HEK293 (cell line): Measurements from ENCODE around the gene ZFHX3.

ENCODE experiments used
- CTCF ChIA-PET: fragments of 350-600 bp; formaldehyde crosslinking; extraction: SDS; loops from one replicate; lab custom pipeline; 2021; ENCODE audit warnings: antibody characterized with exemption; lab: Yijun Ruan, JAX
- POLR2A ChIA-PET: fragments of 300-600 bp; formaldehyde crosslinking; extraction: SDS; loops from one replicate; lab custom pipeline; 2020; ENCODE audit warnings: antibody characterized with exemption, inconsistent platforms; lab: Yijun Ruan, JAX
- H3K27ac ChIP-seq: fragments of 200-500 bp; sonication (Bioruptor generic); 2 replicates; pipeline ENCODE4 v1.5.1; 2014; ENCODE audit warnings: low read depth, low read length, control low read depth, inconsistent platforms; ENCODE audit errors: extremely low read depth
- H3K36me3 ChIP-seq, 2 experiments: fragments of 200-500 bp in 1 of 2; sonication (Bioruptor generic) in 1 of 2; 1 replicate in 1 of 2; 2 replicates in 1 of 2; pipeline ENCODE4 v1.5.1; 2014 to 2017; ENCODE audit warnings: inconsistent platforms in 2 of 2, low read length in 2 of 2; ENCODE audit not compliant: control insufficient read depth in 2 of 2, insufficient read depth in 1 of 2
- H3K4me1 ChIP-seq: fragments of 200-500 bp; sonication (Bioruptor generic); 2 replicates; pipeline ENCODE4 v1.5.1; 2014; ENCODE audit warnings: mild to moderate bottlenecking, low read length, inconsistent platforms; ENCODE audit not compliant: control insufficient read depth, insufficient read depth
- H3K4me3 ChIP-seq: 2 replicates; pipeline ENCODE4 v1.5.1; 2011; ENCODE audit warnings: low read depth, mild to moderate bottlenecking, control low read depth, low read length, moderate library complexity
- H3K9me3 ChIP-seq: fragments of 200-500 bp; sonication (Bioruptor generic); 2 replicates; pipeline ENCODE4 v1.5.1; 2014; ENCODE audit warnings: low read depth, low read length, inconsistent platforms; ENCODE audit not compliant: control insufficient read depth, insufficient read depth
- ATF2 ChIP-seq: fragments of 450-650 bp; formaldehyde crosslinking; IDR thresholded peaks from 2 replicates; pipeline ENCODE4 v1.5.1; 2016; ENCODE audit warnings: missing biosample characterization, missing genetic modification characterization, low read depth
- KLF8 ChIP-seq: fragments of 450-650 bp; formaldehyde crosslinking; IDR thresholded peaks from 2 replicates; pipeline ENCODE4 v1.5.1; 2016; ENCODE audit warnings: missing biosample characterization, missing genetic modification characterization
- SCRT1 ChIP-seq: fragments of 450-650 bp; formaldehyde crosslinking; IDR thresholded peaks from 2 replicates; pipeline ENCODE4 v1.5.1; 2016; ENCODE audit warnings: missing biosample characterization, missing genetic modification characterization, borderline replicate concordance
- ZBTB26 ChIP-seq: fragments of 450-650 bp; formaldehyde crosslinking; optimal IDR thresholded peaks from 2 replicates; pipeline ENCODE3; 2016; ENCODE audit warnings: missing biosample characterization, mild to moderate bottlenecking, missing genetic modification characterization
- ZNF140 ChIP-seq: fragments of 450-650 bp; formaldehyde crosslinking; IDR thresholded peaks from 2 replicates; pipeline ENCODE4 v1.5.1; 2016; ENCODE audit warnings: missing biosample characterization, missing genetic modification characterization
- ZNF157 ChIP-seq: fragments of 450-650 bp; formaldehyde crosslinking; IDR thresholded peaks from 2 replicates; pipeline ENCODE4 v1.5.1; 2016; ENCODE audit warnings: missing biosample characterization, missing genetic modification characterization
- ZNF214 ChIP-seq: fragments of 450-650 bp; formaldehyde crosslinking; IDR thresholded peaks from 2 replicates; pipeline ENCODE4 v1.5.1; 2017; ENCODE audit warnings: missing biosample characterization, mild to moderate bottlenecking, missing genetic modification characterization, borderline replicate concordance
- ZNF274 ChIP-seq, 2 experiments: fragments of 200-500 bp in 1 of 2; fragments of 450-650 bp in 1 of 2; sonication (Bioruptor generic) in 1 of 2; formaldehyde crosslinking in 1 of 2; IDR thresholded peaks; 2 replicates each; pipeline versions ENCODE4 v1.5.1 to v1.6.1; 2014 to 2016; ENCODE audit warnings: borderline replicate concordance in 1 of 2, inconsistent platforms in 1 of 2, low read length in 1 of 2, missing biosample characterization in 1 of 2, missing genetic modification characterization in 1 of 2
- ZNF37A ChIP-seq: fragments of 450-650 bp; IDR thresholded peaks from 2 replicates; pipeline ENCODE4 v1.5.1; 2018; ENCODE audit warnings: missing biosample characterization, missing genetic modification characterization
- ZNF423 ChIP-seq: fragments of 450-650 bp; formaldehyde crosslinking; IDR thresholded peaks from 2 replicates; pipeline ENCODE4 v1.5.1; 2016; ENCODE audit warnings: missing biosample characterization, missing genetic modification characterization
- ZNF530 ChIP-seq: fragments of 450-650 bp; formaldehyde crosslinking; IDR thresholded peaks from 2 replicates; pipeline ENCODE4 v1.5.1; 2016; ENCODE audit warnings: low read depth, missing biosample characterization, missing genetic modification characterization
- ZNF624 ChIP-seq: fragments of 450-650 bp; formaldehyde crosslinking; IDR thresholded peaks from 2 replicates; pipeline ENCODE4 v1.5.1; 2017; ENCODE audit warnings: missing biosample characterization, missing genetic modification characterization
- ZNF701 ChIP-seq: fragments of 450-650 bp; formaldehyde crosslinking; IDR thresholded peaks from 2 replicates; pipeline ENCODE4 v1.5.1; 2016; ENCODE audit warnings: missing biosample characterization, missing genetic modification characterization
- ZNF843 ChIP-seq: fragments of 450-650 bp; formaldehyde crosslinking; IDR thresholded peaks from 2 replicates; pipeline ENCODE4 v1.5.1; 2016; ENCODE audit warnings: missing biosample characterization, missing genetic modification characterization
- TF ChIP-seq, protein P1 (sequence below): fragments of 450-650 bp; formaldehyde crosslinking; IDR thresholded peaks from 2 replicates; pipeline ENCODE4 v1.5.1; 2016; ENCODE audit warnings: missing biosample characterization, missing genetic modification characterization

The ZFHX3 gene

GRCh38 chr16:72971370-72971769, 76.6 kb downstream of the ZFHX3 start (continued):
- TF ChIP-seq SCRT1 (tag by site-specific recombination) = no peak

DNA sequence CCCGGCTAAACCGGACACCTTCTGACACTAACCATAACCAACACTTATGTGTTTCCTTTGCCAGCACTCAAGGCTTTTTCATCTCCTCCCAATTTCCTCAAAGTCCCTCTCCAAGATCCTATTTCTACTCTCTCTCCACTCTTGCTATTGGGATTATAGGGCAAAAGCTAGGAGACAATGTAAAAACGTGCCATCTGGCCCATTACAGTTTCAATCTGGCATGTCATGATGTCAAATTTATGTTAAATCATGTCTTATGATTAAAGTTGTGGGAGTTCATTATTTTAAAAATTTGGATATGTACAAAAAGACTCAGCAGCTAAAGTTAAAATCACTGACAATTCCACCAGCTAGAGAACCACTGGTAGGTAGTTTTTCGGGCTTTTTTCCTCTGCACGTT, 77.3 kb downstream of the ZFHX3 start:
- TF ChIP-seq ZNF37A (tag by site-specific recombination) = no peak
- no peak for TF ChIP-seq ZNF530
- no peak for TF ChIP-seq ZNF843 (tag by site-specific recombination)
- peaks cover 6% of the 10 kb centered on the region; the same call in 1 of the 2 replicates for H3K4me1 ChIP-seq
- H3K4me3 ChIP-seq = no peak overlapping the region
- ChIA-PET POLR2A (no interaction called here), CTCF (no interaction called here)
- H3K36me3 ChIP-seq = no peaks in the 10 kb centered on the region; a peak in 1 of 3 replicates
- no peaks in the 10 kb centered on the region for H3K9me3 ChIP-seq
- no peak overlapping the region for H3K27ac ChIP-seq

DNA sequence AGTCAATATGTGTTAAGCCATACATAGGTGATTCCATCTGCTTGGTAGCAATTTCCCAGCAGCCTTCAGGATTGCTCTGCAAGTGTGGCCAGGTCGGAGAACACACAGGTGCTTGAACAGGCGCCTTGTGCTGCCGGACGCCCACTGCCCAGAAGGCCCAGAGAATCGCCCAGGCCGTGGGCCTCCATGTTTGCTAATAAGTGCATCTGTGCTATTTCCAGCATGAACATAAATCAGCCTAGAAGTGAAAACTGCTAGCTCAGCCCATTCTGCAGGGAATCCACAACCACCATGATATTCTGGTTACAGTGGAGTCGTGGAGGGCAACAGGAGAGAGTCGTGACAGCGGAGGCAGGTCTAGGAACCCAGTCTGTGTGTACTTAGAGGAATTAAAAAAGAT, 78.1 kb downstream of the ZFHX3 start:
- TF ChIP-seq ATF2 (tag by site-specific recombination) (no peak), ZNF423 (tag by site-specific recombination) (no peak), ZNF157 (tag by site-specific recombination) (no peak), KLF8 (tag by site-specific recombination) (no peak), ZNF701 (tag by site-specific recombination) (no peak), ZNF214 (tag by site-specific recombination) (no peak)
- TF ChIP-seq, protein P1, sequence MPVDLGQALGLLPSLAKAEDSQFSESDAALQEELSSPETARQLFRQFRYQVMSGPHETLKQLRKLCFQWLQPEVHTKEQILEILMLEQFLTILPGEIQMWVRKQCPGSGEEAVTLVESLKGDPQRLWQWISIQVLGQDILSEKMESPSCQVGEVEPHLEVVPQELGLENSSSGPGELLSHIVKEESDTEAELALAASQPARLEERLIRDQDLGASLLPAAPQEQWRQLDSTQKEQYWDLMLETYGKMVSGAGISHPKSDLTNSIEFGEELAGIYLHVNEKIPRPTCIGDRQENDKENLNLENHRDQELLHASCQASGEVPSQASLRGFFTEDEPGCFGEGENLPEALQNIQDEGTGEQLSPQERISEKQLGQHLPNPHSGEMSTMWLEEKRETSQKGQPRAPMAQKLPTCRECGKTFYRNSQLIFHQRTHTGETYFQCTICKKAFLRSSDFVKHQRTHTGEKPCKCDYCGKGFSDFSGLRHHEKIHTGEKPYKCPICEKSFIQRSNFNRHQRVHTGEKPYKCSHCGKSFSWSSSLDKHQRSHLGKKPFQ (tag by site-specific recombination) = no peak
- H3K4me1 ChIP-seq = peaks cover 6% of the 10 kb centered on the region; the same call in 1 of the 2 replicates
- no peaks in the 10 kb centered on the region for H3K9me3 ChIP-seq
- H3K27ac ChIP-seq = no peak overlapping the region
- no peak overlapping the region for H3K4me3 ChIP-seq
- CTCF ChIA-PET = no interaction called here
- no peaks in the 10 kb centered on the region; a peak in 1 of 3 replicates for H3K36me3 ChIP-seq
- POLR2A ChIA-PET = no interaction called here

DNA sequence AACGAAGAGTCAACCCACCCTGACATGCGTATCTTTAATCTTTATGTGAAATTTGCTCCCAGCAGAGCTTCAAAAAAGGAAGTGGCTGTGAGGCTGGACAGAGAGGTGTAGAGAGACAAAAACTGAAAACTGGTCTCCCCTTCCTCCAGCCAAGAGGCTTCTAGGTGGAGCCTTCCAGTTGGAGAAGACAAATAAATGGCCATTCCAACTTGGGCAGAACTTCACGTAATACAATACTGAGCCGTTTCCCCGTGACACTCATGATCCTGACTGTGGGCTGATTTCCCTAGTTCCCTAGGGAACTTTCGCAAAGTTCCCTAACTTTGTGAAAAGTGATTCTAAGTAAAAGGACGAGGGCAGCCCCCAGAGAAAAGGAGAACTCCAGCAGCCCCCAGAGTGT, 78.8 kb downstream of the ZFHX3 start:
- TF ChIP-seq ZNF274 (IDR thresholded peaks at IDR 0.05; ENCODE audit: low read length) (no peak), ZNF274 (tag by site-specific recombination; IDR thresholded peaks at IDR 0.05; ENCODE audit: borderline replicate concordance) (no peak), ZNF624 (tag by site-specific recombination) (no peak), ZBTB26 (tag by site-specific recombination) (no peak), ZNF140 (tag by site-specific recombination) (no peak)
- TF ChIP-seq, all 188 proteins: peak for 0
- CTCF ChIA-PET = no interaction called here
- peaks cover 6% of the 10 kb centered on the region; the same call in 1 of the 2 replicates for H3K4me1 ChIP-seq
- POLR2A ChIA-PET = no interaction called here
- no peaks in the 10 kb centered on the region; a peak in 1 of 3 replicates for H3K36me3 ChIP-seq
- H3K9me3 ChIP-seq = no peaks in the 10 kb centered on the region
- H3K4me3 ChIP-seq = no peak overlapping the region
- H3K27ac ChIP-seq = no peak overlapping the region
